Fibroblast of mammary gland (primary cell): Measurements from ENCODE around the gene DDX10.

Experiments
- DNase-seq: peaks from one replicate; pipeline ENCODE4 v3.0.0-alpha.2; 2010; ENCODE audit warnings: low read depth
- H3K4me3 ChIP-seq: 2 replicates; pipeline ENCODE4 v1.5.1; 2011; ENCODE audit warnings: low read depth, mild to moderate bottlenecking, low read length, moderate library complexity; ENCODE audit not compliant: control insufficient read depth
- TF ChIP-seq, protein P1 (sequence below): conservative IDR thresholded peaks from 2 replicates; pipeline ENCODE4 v1.5.1; 2011; ENCODE audit warnings: low read depth, low read length, inconsistent platforms; ENCODE audit not compliant: control insufficient read depth, insufficient read depth

DDX10 gene

GRCh38 chr11:108788565-108789199 is 123.8 kb downstream of the DDX10 start:
- DNase-seq = peak; percentile 63
- no peak overlapping the region for H3K4me3 ChIP-seq
- TF ChIP-seq, protein P1, sequence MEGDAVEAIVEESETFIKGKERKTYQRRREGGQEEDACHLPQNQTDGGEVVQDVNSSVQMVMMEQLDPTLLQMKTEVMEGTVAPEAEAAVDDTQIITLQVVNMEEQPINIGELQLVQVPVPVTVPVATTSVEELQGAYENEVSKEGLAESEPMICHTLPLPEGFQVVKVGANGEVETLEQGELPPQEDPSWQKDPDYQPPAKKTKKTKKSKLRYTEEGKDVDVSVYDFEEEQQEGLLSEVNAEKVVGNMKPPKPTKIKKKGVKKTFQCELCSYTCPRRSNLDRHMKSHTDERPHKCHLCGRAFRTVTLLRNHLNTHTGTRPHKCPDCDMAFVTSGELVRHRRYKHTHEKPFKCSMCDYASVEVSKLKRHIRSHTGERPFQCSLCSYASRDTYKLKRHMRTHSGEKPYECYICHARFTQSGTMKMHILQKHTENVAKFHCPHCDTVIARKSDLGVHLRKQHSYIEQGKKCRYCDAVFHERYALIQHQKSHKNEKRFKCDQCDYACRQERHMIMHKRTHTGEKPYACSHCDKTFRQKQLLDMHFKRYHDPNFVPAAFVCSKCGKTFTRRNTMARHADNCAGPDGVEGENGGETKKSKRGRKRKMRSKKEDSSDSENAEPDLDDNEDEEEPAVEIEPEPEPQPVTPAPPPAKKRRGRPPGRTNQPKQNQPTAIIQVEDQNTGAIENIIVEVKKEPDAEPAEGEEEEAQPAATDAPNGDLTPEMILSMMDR = peak; percentile 63

DNA sequence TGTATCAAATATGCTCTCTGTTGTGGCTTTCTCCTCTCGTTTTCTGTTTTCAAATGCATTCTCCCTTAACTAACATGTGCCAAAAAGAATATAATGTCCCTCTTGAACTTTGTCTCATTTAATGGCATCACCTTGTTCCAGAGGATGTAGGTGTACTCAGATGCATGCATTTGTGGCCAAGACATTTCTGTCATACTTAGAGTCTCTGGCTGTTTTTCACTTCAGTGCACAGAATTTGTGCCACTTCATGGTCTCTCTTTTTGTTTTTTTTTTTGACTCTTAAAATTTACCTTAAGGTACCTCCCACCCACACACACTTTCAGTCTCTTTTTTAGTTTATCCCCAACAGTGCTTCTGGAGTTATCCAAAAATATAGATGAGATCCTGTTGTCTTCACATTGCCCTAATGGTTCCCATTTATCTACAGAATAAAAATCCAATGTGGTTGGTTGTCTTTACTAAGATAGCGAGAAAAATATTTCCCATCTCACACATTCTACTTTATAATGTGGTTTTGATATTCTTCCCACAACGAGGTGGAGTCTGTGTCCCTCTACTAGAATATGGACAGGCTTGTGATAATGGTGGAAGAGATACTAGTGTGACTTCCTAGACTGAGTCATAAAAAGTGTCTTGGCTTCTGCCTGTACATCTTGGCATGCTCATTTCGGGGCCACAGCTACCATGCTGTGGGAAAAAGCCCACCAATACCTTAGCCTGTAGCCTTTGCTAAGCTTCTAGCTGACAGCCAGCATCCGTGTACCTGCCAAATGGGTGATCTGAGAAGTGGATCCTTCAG is 125.8 kb downstream of the DDX10 start:
- no peak overlapping the region for H3K4me3 ChIP-seq
- no peak for DNase-seq
- TF ChIP-seq, protein P1 = no peak

GRCh38 chr11:108793138-108793537 is 128.3 kb downstream of the DDX10 start:
- H3K4me3 ChIP-seq = no peak overlapping the region
- TF ChIP-seq, protein P1 = no peak
- DNase-seq = no peak

GRCh38 chr11:108793611-108794010 is 128.7 kb downstream of the DDX10 start:
- H3K4me3 ChIP-seq = no peak overlapping the region
- DNase-seq = no peak
- TF ChIP-seq, protein P1 = no peak

DNA sequence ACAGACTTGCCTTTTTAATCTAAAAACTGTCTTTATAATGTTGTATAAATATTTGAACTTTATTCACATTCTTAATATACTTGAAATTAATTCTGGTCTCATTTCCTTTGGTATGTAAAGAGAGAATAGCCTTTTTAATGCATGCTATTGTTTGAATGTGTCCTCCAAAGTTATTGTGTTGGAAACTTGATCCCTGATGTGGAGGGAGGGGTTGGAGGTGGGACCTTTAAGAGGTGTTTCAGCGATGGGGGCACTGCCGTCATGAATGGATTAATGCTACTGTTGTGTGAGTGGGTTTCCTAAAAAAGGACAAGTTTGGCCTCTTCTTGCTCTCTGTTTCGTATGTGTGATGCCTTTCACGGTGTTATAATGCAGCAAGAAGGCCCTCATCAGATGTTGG is 131.7 kb downstream of the DDX10 start:
- DNase-seq = no peak
- no peak overlapping the region for H3K4me3 ChIP-seq
- TF ChIP-seq, protein P1 = no peak

- DNase-seq = no peak
- TF ChIP-seq, protein P1 = no peak
- no peak overlapping the region for H3K4me3 ChIP-seq
Observed at GRCh38 chr11:108797578-108798100, 132.8 kb downstream of the DDX10 start.
